HG03097 (cell line): ENCODE measurements around the gene SDHC.
"Not testable (repeated sequence)": the region's sequence is repeated elsewhere in the genome, so short reads cannot be mapped to it uniquely, and the experiment has no call there.

Experiments used
- ATAC-seq: cut with Tn5 transposase; IDR thresholded peaks from one replicate; pipeline ENCODE4 v1.9.1; 2021; ENCODE audit not compliant: unreplicated experiment, low FRiP score

Gene SDHC

DNA sequence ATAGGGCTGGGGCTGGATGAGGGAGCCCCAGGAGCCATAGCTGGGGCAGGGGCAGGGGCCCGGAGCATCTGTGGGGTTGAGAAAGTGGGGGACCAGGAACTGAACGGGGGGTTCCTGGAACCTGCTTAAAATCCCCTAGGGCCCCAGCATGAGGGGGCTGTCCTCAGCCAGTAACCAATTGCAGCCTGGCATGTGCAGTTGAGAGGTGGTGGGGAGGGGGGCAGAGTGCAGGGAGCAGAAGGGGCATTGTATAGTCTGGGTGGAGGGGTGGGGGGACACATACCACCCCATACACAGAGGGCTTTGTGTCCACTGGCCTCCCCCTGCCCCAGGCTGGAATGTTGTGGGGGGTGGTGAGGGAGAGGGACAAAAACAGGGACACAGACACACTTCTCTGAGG lies 4.3 kb upstream of the SDHC start, which contains the start of gene MPZ:
TSS of gene MPZ (minus strand) at position 101 of the 400 bp plus-strand sequence. CDS start at position 38, 63 bp downstream.
- ATAC-seq: no peak

GRCh38 chr1:161311595-161312181 lies 2.5 kb upstream of the SDHC start:
- no peak for ATAC-seq

GRCh38 chr1:161313554-161314200 lies 504 bp upstream of the SDHC start:
- ATAC-seq: peak; percentile 9

DNA sequence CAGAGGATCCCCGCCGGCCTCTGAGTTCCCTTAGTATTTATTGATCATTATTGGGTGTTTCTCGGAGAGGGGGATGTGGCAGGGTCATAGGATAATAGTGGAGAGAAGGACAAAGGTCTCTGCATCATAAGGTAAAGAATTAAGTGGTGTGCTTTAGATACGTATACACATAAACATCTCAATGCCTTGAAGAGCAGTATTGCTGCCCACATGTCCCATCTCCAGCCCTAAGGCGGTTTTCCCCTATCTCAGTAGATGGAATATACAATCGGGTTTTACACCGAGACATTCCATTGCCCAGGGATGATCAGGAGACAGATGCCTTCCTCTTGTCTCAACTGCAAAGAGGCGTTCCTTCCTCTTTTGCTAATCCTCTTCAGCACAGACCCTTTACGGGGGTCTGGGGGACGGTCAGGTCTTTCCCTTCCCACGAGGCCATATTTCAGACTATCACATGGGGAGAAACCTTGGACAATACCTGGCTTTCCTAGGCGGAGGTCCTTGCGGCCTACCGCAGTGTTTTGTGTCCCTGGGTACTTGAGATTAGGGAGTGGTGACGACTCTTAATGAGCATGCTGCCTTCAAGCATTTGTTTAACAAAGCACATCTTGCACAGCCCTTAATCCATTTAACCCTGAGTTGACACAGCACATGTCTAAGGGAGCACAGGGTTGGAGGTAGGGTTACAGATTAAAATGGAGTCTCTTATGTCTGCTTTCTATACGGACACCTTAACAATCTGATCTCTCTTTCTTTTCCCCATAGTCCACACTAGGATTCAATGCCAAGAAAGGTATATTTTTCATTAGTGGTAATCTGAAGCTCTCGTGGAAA lies 1.9 kb downstream of the SDHC start:
- ATAC-seq: not testable (repeated sequence)

DNA sequence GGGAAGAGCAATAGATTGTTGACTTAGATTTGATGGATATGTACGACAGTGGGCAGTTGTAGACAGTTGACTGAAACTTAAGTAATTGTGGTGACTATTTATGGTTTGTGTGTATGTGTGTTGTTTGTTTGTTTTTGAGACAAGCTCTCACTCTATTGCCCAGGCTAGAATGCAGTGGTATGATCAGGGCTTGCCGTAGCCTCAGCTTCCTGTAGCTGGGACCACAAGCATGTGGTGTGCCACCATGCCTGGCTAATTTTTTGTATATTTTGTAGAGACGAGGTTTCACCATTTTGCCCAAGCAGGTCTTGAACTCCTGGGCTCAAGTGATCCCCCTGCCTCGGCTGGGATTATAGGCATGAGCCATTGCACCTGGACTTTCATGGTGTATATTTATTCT lies 9.8 kb downstream of the SDHC start:
- no peak for ATAC-seq

DNA sequence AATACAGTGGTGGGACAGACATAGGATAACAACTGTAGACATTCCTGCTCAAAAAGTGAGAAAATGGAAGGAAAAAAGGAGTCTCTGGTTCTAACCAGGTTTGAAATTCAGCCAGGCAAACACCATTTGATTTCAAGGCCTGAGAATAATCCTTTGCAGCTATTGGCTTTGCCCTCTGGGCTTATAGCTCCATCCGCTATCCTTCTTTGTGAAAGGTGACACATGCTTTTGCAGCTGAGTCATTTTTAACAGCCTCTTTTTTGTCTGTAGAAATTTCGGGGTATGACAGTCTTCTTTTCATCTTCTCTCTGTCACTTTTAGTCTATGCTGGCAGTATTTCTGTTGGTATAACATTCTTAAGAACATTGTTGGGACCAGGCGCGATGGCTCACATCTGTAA lies 16.2 kb downstream of the SDHC start:
- ATAC-seq: no peak

GRCh38 chr1:161333166-161333565 lies 19.0 kb downstream of the SDHC start:
- ATAC-seq: no peak

GRCh38 chr1:161335796-161336195 lies 21.6 kb downstream of the SDHC start:
- ATAC-seq: no peak

- no peak for ATAC-seq
Measured at GRCh38 chr1:161342177-161342576, 28.0 kb downstream of the SDHC start.

GRCh38 chr1:161342821-161343220 lies 28.6 kb downstream of the SDHC start:
- ATAC-seq: no peak

- no peak for ATAC-seq
Measured at GRCh38 chr1:161350671-161351070, 36.5 kb downstream of the SDHC start.

- no peak for ATAC-seq
Measured at GRCh38 chr1:161351482-161351881, 37.3 kb downstream of the SDHC start.

DNA sequence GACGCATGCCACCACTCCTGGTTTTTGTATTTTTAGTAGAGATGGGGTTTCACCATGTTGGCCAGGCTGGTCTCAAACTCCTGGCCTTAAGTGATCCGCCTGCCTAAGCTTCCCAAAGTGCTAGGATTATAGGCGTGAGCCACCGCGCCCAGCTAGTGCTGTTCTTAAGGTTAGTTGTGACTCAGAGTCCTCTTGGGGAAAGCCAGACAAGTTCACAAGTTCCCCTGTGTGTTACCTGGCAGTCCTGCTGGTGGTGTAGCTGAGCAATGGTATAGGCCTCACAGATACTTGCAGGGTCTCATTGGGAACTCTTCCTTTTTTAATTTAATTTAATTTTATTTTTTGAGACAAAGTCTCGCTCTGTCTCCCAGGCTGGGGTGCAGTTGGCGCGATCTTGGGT lies 42.9 kb downstream of the SDHC start:
- ATAC-seq: no peak

GRCh38 chr1:161359291-161359690 lies 45.1 kb downstream of the SDHC start:
- ATAC-seq: no peak

DNA sequence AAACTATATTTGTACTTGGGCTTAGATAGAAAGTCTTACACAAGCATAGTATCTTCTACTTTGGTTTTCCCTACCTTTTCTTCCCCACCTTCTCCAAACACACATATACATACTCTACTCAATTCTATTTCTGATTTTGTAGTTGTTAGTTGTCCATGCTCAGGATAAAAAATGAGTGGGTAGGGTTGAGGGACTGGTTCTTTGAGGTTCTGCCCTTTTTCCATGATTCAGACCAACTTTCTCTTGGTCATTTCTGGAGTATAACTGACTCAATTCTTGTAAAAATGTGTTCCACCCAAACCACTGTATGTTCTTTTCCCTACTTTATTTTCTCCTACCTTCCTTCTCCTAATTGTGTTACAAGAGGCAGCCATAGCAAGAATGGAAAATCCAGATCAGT lies 50.2 kb downstream of the SDHC start:
- ATAC-seq: no peak

DNA sequence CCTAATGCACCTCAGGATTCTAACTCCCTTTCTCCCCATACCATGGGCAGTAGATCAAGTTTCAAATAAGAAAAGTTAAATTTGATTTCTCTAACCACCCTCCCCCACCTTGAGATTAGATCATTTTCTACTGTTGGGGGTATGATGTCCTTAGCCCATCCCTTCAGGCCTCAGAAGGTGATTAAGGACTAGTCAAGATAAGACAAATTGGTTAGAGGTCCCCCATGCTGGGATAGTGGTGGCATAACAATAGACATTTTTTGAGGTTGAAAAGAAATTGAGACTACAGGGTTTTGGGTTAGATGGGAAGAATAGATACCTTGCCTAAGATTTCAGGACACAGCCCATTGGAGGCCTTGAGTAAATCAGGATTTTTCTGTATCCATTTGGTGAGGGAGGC lies 51.0 kb downstream of the SDHC start:
- no peak for ATAC-seq

- peak; percentile 89 for ATAC-seq
Measured at GRCh38 chr1:161367684-161368400, 53.7 kb downstream of the SDHC start, which contains the start of gene CFAP126. CFAP126 (minus strand) TSS chr1:161367876; CDS start chr1:161367868, 8 bp downstream.

DNA sequence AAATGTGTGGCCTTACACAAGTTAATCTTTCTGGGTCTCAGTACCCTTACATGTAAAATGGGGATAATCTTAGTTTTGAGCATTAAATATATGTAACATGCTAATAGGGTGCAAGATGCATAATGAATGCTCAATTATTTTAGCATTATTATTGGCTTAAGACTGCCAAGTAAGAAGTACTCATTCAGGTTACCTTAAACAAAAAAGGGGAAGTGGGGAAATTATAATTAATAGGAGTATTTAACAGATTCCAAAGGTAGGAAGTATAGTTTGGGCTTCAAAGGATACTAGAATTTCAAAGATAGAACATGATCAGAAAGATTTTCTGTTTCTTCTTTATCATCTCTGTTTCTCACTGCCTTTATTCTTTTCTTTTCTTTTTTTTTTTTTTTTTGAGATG lies 59.3 kb downstream of the SDHC start:
- no peak for ATAC-seq

GRCh38 chr1:161374373-161374772 lies 60.2 kb downstream of the SDHC start:
- ATAC-seq: no peak

DNA sequence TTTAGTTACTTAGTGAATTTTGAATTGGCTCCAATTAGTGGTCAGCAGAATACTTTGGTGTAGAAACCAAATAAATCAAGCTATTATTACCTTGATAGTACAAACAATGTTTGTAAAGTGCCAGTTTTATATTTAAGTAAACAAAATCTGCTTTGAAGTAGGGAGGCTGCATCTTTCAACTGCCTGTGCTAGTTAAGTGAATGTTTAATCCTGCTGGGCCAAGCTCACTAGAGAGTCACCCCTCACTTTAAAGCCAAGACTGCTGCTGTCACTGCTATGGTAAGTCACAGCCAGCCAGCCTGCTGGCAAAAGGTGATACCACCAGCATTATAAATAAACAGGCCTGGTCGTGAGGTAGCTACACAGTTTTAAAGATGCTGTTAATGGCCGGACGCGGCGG lies 63.8 kb downstream of the SDHC start:
- no peak for ATAC-seq

GRCh38 chr1:161379071-161379470 lies 64.9 kb downstream of the SDHC start:
- ATAC-seq: no peak
